ENCODE results near the gene PDS5A.
"Not testable (repeated sequence)": the region's sequence is repeated elsewhere in the genome, so short reads cannot be mapped to it uniquely, and the experiment has no call there.

Gene PDS5A

GRCh38 chr4:39950861-39951481 is 26.7 kb downstream of the PDS5A start:
- no peak for DNase-seq

DNA sequence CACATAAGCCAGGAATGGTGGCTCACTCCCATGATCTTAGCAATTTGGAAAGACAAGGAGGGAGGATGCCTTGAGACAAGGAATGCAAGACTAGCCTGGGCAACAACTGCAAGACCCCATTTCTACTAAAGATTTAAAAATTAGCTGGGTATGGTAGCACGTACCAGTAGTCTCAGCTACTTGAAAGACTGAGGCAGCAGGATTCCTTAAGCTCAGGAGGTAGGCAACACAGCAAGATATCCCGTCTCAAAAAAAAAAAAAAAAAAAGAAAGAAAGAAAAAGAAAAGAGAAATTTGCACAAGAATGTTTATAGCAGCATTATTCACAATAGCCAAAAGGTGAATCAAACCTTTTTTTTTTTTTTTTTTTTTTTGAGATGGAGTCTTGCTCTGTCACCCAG is 29.7 kb downstream of the PDS5A start:
- DNase-seq, result no peak

DNA sequence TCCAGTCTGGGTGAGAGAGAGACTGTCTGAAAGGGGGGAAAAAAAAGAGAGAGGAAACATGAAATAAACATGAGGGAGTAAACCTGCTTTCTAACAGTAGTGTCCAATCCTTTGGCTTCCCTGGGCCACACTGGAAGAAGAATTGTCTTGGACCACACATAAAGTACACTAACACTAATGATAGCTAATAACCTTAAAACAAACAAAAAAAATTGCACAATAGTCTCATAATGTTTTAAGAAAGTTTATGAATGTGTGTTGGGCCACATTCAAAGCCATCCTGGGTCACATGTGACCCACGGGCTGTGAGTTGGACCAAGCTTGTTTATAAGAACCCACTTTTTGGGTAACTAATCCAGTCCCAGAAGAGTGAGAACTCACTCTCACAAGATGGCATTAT is 30.3 kb downstream of the PDS5A start:
- no peak for DNase-seq

GRCh38 chr4:39944245-39944644 is 33.5 kb downstream of the PDS5A start:
- not testable (repeated sequence) for DNase-seq

GRCh38 chr4:39942507-39942906 is 35.2 kb downstream of the PDS5A start:
- DNase-seq, result no peak

DNA sequence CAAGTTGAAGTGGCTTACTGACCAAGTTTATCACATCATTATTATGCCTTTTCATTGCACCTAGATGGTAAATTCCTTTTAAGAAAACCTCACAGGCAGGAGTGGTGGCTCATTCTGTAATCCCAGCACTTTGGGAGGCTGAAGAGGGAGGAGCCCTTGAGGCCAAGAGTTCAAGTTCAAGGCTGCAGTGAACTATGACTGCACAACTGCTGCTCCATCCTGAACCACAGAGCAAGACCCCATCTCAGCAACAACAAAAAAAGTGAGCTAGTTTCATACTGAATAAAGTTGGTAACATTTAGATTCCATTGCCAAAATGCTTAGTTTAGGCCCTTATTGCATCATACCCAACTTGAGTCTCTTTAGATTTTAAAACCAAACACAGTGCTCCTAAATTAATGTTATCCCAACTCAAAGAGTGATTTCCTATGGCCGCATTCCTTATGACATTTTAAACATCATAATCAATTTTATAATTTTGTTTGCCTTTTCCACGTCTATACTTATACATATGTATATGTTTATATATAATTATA is 36.0 kb downstream of the PDS5A start:
- no peak for DNase-seq

DNA sequence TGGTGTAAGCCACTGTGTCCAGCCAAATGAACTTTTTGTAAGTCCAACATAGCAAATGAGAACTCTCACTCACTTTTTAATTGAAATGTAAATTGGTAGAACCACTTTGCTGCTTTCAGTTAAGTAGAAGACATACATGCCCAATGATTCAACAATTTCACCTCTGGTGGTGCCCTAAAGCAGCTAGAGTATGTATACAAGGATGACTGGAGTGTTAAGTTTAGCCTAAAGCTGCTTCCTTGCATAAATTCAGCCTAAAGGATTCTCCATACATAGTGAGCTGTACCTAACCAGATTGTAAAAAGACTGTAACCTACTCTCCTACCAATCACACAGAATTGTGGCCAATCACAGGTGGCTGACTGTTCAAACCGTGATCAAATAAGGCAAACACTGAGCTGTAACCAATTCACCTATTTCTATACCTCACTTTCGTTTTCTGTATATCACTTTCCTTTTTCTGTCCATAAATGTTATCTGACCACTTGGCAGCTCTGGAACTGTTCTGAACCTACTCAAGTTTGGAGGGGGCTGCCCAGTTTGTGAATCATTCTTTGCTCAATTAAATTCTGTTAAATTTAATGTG is 39.9 kb downstream of the PDS5A start:
- no peak for DNase-seq

DNA sequence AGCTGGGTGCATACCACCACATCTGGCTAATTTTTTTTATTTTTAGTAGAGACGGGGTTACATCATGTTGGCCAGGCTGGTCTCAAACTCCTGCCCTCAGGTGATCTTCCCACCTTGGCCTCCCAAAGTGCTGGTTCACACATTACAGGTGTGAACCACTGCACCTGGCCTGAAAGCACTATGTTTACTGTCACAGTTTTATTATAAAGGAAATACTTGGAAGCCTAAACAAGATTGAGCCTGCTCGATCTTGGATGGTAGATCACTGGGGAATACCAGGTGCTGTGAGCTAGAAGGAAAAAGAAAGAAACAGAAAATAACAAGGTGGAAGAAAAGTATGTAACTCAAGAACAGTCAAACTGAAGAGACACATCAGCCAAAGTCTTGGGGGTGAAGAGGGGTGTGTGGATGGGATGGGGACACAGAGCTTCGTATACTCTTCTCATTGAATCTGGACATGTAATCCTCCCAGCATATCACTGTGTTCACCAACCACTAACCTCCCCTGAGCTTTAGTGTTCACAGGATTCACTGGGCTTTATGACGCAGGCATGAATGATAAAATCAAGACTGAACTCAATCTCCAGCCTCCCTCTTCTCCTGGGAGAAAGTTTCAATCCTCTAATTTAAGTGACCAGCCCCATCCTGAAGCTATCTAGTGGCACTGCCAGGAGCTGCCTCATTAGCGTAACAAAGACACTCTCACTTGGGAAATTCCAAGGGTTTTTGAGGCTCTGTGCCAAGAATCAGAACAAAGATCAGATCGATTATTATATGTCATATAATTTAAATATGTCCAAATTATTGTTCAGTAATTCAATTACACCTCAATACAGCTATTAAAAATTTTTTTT is 40.9 kb downstream of the PDS5A start:
- DNase-seq, result no peak

DNA sequence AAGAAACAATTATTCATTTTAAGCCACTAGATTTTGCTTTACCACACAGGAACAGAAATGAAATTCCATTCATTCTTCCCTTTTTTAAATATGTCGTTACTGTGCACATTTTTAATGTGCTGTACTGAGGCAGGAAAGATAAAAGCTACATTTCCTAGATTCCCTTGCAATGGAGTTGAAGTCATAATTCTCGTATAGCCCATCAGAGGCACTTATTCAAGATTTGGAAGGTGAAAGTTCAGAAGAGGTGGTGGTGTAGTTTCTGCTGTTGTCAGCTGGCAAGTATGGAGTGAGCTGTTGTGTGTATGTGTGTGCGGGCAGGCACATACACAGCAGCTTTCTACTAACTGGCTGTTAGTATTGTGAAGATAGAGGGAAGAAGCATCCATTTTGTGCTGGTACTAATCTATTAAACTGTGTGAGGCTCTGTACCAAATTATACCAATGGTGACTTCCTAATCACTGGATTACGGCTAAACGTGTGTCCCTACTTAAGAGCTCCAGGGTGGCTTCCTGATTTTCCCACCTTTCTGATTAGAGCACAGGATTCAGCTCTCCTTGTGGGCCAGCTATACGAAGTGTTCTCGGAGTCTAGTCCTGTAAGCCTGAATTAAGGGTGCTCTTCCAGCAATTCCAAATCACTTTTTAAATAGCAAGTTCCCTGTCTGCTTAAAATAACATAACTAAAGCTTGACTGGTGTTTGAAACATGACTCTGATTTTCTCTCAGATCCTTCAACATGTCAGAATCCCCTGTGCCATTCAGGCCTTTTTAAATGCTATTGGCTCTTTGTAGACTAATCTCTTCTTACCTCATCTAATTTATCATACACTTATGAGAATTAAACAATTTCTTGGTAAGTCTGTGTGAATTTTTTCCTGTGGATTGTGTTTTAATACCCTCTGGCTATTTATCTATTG is 43.8 kb downstream of the PDS5A start:
- no peak for DNase-seq

GRCh38 chr4:39932776-39933402 is 44.8 kb downstream of the PDS5A start:
- no peak for DNase-seq

DNA sequence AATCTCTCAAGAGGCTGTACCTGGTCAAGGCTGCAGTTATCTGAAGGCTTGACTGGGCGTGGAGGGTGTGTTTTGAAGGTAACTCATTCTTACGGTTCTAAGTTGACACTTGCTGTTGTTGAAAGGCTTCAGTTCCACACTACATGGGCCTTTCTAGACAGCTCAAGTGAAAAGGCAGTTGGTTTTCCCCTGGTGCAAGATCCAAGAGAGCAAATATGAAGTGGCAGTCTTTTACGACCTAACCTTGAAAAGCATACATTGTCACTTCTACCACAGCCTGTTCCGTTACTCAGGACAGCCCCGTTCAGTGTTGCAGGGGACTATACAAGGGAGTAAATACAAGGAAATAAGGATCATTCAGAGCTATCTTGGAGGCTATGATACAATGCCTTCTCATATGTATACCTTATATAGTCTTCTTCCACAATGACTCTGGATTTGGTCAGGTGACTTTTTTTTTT is 46.2 kb downstream of the PDS5A start:
- no peak for DNase-seq

GRCh38 chr4:39928538-39928937 is 49.2 kb downstream of the PDS5A start:
- DNase-seq, result no peak

DNA sequence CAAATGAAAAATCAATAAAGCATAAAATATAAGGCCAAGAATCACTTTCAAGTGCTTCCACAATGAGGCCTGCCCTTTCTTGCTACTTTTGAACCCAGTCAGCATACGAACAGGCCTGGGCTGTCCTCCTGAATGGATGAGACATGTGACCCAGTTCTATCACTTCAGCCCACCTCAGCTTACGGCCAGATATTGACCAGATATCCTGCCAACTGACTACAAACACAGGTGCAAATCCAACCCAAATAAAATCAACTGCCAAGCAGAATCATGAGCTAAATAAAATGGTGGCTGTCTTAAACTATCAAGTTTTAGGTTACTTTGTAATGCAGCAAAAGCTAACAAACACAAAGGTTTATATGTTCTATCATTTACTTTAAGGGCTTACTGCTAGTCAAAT is 53.7 kb downstream of the PDS5A start:
- no peak for DNase-seq

DNA sequence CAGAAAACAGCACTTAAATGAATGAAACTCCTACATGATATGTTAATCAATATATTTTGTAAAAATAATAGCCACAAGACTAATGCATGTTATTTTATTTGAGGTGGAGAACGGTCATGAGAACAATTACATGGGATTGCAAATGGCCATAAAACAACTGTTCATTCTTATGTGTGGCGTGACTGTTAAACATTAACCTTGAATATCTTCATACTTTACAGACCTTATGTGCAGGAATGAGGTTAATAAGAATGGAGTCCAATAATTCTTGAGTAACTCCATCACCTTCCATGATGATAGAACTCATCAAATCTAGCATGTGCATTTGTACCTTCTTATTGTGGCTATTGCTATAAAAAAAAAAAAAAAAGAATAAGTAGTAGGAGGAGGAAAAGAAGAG is 55.3 kb downstream of the PDS5A start:
- no peak for DNase-seq

GRCh38 chr4:39913471-39913870 is 64.2 kb downstream of the PDS5A start:
- no peak for DNase-seq

DNA sequence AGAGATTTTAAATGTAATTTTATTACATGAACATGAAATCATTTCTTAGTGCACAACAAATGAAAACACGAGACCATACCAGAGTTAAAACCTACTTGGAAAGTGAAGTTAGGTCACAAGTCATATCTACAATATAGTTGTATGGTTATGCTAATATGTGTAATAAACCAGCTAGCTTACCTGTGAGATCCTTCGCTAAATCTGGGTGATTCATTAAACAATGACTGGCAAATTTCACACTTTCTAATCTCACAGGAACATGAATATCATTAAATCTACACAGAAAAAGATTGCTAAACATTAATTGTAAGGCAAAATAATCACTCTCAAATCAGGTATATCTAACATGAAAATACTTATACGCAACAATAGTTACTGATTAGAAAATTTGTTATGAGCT is 67.6 kb downstream of the PDS5A start:
- DNase-seq, result no peak

- DNase-seq, result no peak
Observed at GRCh38 chr4:39908284-39908683, 69.4 kb downstream of the PDS5A start.

- DNase-seq, result no peak
Observed at GRCh38 chr4:39905656-39906055, 72.1 kb downstream of the PDS5A start.

- not testable (repeated sequence) for DNase-seq
Observed at GRCh38 chr4:39905019-39905418, 72.7 kb downstream of the PDS5A start.

- no peak for DNase-seq
Observed at GRCh38 chr4:39900966-39901365, 76.7 kb downstream of the PDS5A start.

DNA sequence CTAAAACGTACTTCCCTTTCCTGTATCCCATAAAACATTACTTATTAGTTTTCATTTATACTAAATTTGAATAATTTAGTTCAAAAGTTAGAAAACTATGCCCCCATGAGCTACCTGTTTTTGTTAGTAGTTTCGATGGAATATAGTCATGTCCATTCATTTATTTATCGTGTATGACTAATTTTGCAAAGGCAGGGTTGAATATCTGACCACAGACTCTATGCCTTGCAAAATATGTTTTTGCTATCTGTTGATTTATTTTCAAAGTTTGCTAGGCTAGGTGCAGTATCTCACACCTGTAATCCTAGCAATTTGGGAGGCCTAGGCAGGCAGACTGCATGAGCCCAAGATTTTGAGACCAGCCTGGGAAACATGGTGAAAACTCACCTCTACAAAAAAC is 78.4 kb downstream of the PDS5A start:
- DNase-seq, result no peak

DNA sequence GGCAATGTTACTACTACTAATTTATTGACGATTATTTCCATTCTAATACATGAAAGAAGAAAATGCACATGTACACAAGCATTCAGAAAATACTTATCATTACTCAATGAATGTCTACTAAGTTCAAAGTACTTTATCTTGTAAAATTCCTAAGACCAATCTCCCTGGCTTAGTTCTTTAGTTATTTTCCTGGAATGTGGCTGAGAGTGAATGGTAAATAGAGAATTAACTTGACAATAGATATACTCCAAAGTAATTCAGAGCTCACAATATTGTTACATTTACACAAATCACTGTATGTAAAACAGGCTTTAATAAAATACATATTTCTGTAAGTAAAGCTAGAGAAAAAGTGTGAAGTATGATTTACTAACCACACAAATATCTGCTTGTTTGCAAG is 79.7 kb downstream of the PDS5A start:
- no peak for DNase-seq

All from NCI-H446 (cell line).